ENCODE data around the gene BRSK1.

The BRSK1 gene

GRCh38 chr19:55273978-55274707, 9.7 kb upstream of the BRSK1 start:
- FAIRE-seq (no peak), DNase-seq (ENCODE audit: low spot score) (no peak)

GRCh38 chr19:55275851-55276719, 7.7 kb upstream of the BRSK1 start:
- FAIRE-seq (no peak), DNase-seq (ENCODE audit: low spot score) (no peak)

DNA sequence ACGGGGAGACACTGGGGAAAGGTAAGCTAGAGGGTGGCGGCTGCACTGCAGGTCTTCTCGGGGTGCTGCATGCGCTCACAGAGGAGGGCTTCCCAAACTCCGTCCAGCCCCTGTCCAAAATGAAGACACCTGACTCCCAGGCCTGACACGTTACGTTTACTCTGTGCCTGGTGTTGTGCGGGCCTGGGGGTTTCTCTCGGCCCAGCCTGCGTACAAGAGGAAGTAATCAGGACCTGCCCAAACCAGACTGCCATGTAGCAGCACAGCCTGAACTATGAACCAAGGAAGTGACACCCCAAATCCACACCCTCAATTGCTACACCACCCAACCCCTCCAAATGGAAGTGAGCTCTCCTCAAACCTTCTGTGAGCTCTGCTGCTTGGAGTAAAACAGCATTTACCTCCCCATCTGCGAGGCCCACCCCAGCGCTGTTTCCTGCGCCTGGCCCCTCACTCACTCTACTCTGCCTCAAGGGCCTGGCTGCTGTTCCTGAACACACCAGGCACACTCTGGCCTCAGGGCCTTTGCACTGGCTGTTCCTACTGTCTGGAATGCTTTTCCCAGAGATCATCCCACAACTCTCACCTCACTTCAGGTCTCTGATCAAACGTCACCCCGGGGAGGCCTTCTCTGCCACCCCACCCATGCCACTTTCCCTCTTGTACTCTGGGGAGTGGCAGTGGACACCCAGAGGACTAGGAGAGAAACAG, 6.9 kb upstream of the BRSK1 start:
- FAIRE-seq (no peak), DNase-seq (ENCODE audit: low spot score) (no peak)

DNA sequence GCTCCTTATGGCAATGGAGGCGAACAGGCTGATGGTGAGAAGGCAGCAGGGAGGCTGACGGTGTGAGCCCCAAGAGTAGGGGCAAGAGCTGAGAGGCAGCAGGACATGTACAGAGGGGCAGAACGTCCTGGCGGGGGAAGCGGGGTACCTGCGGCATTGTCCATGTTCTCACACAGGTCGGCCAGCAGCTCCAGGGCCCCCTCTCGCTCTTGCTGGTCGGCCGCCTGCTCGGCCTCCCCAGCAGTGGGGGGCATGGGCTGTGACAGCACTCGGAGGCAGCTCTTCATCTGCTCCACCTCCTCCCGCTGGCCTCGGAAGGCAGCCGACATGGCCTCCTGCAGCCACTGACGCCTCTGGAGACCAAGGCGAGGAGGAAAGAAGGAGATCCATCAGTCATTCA, 6.3 kb upstream of the BRSK1 start:
- DNase-seq (ENCODE audit: low spot score), result no peak
- FAIRE-seq, result no peak

- no peak for DNase-seq (ENCODE audit: low spot score)
- no peak for FAIRE-seq
Observed at GRCh38 chr19:55278391-55279135, 5.2 kb upstream of the BRSK1 start.

DNA sequence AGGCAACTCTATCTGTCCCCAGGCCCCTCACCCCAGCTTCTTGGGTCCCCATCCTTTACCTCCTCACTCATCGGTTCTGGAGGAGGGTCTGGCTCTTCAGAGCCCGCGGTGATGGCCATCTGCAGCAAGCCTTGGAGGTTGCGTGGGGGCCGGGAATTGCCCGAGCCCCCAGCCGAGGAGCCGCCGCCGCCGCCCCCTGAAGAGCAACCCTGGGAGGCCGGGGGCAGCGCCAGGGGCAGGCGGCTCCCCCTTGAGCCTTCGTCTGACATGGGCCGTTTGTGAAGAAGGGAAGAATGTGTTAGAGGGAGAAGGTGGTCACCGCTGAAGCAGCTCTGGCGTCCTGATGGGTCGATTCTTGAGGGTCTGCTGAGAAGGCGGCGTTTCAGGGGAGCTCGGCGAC, 4.5 kb upstream of the BRSK1 start:
- no peak for DNase-seq (ENCODE audit: low spot score)
- FAIRE-seq, result no peak

DNA sequence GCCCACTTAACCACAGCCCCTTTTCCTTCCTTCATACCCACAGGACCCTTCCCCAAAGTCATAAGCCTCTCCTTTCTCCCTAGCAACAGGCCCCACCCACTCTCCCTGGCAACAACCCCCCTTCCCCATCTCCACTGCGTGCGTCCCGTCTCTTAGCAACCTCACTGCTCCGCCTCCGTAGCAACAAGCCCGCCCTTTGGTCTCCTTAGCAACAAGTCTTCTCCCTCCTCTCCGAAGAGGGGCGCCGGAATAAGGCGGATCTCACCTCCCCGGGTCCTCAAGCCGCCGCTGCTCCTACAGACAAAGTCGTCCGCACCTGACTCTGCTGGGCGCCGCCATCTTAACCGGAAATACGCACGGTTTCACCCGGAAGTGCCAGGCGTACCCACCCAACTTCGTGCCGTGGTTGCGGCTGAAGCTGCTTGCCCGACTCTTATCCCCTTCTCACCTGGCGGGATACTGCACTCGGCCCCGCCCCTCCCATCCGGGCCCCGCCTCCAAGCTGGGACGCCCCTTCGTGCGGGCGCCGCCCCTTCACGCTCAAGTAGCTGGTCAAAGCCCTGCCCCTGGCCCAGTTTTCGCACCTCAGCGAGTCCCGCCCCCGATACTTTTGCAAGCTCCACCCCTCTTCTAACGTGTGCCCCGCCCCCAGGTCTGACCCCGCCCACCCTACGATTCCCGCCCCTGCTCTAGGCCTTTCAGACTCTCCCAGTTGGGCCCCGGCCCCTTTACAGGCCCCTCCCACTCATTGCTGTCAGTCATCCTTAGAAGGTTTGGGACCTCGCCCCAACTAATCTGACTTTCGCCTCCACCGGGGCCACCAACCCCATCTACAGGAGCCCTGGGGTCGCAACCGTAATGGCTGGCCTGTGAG, 3.8 kb upstream of the BRSK1 start, which contains the start of gene HSPBP1:
HSPBP1 (minus strand) TSS at position 341 of the 874 bp plus-strand sequence. CDS start 502 bp downstream, outside the sequence.
- DNase-seq (ENCODE audit: low spot score), result peak; percentile 95
- peak; percentile 71 for FAIRE-seq

GRCh38 chr19:55284405-55285058, 735 bp downstream of the BRSK1 start:
- no peak for DNase-seq (ENCODE audit: low spot score)
- FAIRE-seq, result no peak

DNA sequence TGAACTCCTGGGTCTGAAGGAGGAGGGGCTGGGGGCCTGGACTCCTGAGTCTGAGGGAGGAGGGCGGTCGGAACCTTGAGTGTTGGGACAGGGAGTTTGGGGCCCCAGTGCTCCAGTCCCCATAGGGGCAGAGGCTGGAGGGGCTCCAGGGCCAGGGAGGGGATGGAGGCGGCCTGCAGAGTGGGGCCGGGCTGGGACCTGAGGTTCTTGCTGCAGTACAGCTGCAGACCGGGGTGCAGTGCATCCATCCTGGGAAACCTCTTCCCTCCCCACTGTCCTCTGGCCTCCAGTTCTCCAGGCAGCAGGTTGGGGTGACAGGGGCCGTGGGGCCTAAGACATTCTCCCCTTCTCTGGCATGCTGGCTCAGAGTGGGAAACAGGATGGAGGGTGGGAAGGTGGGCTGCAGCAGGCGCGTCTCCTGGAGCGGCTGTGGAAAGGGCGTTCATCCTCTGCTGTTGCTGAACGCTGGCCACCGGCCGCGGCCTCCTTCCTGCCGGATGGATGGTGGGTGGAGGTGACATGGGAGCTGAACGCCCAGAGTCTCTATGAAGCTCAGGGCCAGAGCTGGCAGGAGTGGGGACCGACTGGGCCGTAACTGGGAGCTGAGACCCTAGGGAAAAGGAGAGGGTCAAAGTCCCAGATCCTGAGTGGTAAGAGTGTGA, 1.6 kb downstream of the BRSK1 start:
- no peak for DNase-seq (ENCODE audit: low spot score)
- FAIRE-seq, result no peak

GRCh38 chr19:55287361-55288079, 3.7 kb downstream of the BRSK1 start:
- no peak for FAIRE-seq
- no peak for DNase-seq (ENCODE audit: low spot score)

GRCh38 chr19:55289117-55289796, 5.5 kb downstream of the BRSK1 start:
- DNase-seq (ENCODE audit: low spot score) (no peak), FAIRE-seq (no peak)

- FAIRE-seq (no peak), DNase-seq (ENCODE audit: low spot score) (no peak)
Observed at GRCh38 chr19:55297267-55297666, 13.5 kb downstream of the BRSK1 start.

- FAIRE-seq, result no peak
- DNase-seq (ENCODE audit: low spot score), result no peak
Observed at GRCh38 chr19:55299991-55300390, 16.2 kb downstream of the BRSK1 start.

- FAIRE-seq (no peak), DNase-seq (ENCODE audit: low spot score) (no peak)
Observed at GRCh38 chr19:55300886-55301458, 17.2 kb downstream of the BRSK1 start.

GRCh38 chr19:55301459-55302317, 17.9 kb downstream of the BRSK1 start:
- DNase-seq (ENCODE audit: low spot score) (peak; percentile 88), FAIRE-seq (peak; percentile 70)

DNA sequence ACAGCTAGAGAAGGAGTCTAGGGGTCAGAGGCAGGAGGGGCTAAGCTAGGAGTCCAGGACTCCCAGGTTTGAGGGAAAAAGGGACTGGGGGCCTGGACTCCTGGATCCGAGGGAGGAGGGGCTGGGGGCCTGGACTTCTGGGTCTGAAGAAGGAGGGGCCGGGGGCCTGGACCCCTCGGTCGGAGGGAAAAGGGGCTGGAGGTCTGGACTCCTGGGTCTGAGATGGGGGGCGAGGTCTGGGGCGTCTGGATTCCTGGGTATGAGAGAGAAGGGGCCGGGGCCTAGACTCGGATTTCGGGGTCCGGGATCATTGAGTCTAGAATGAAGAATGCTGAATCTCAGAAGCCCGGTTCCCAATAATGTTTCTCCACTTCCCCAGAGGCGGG, 18.5 kb downstream of the BRSK1 start:
- DNase-seq (ENCODE audit: low spot score) (no peak), FAIRE-seq (no peak)

DNA sequence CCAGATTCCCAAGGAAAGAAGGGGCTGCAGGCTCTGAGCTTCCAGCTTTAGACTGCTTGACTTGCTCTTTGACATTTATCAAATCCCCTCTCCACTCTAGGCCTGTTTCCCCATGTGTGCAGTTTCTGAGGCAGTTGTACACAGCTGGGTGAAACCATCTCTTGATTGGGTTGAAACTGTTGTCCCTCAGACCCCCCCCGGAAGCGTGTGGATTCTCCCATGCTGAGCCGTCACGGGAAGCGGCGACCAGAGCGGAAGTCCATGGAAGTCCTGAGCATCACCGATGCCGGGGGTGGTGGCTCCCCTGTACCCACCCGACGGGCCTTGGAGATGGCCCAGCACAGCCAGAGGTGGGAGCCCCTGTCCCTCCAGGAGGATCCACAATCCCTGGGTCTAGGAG, 19.7 kb downstream of the BRSK1 start:
- DNase-seq (ENCODE audit: low spot score) (no peak), FAIRE-seq (no peak)
